Motor neuron (in vitro differentiated cells): Measurements from ENCODE around the gene ANKRD2. TPM values are rescaled to one million over a fixed set of nuclear protein-coding genes. Genes with fewer than 3 reads are reported as not detected.

Source experiments
- ATAC-seq, 8 experiments: fragments of 200-7000 bp; cut with Tn5 transposase; replicated peaks in 6 of 8; 2 replicates each; pipeline ENCODE4 v1.8.0; 2021; ENCODE audit warnings: mild to moderate bottlenecking in 8 of 8, moderate library complexity in 8 of 8
- H3K27ac ChIP-seq, 2 donors: fragments of 250-450 bp; sonication (Bioruptor Pico); 2 replicates each; pipeline ENCODE4 v1.9.0; 2021; ENCODE audit warnings: antibody characterized with exemption in 2 of 2, mild to moderate bottlenecking in 2 of 2, moderate library complexity in 1 of 2
- H3K4me1 ChIP-seq, 2 donors: fragments of 250-450 bp; sonication (Bioruptor Pico); replicated peaks in 1 of 2; 2 replicates each; pipeline ENCODE4 v1.6.1; 2021; ENCODE audit warnings: antibody characterized with exemption in 2 of 2, mild to moderate bottlenecking in 2 of 2, moderate library complexity in 1 of 2
- H3K4me3 ChIP-seq, 5 donors: fragments of 250-450 bp; sonication (Bioruptor Pico); 2 replicates each; pipeline ENCODE4 v1.9.0; 2021; ENCODE audit warnings: antibody characterized with exemption in 5 of 5, mild to moderate bottlenecking in 5 of 5, moderate library complexity in 4 of 5
- WGBS, 10 experiments: fragments of 450-650 bp; shearing (Covaris generic); methylation state at CpG; one replicate each; pipeline ENCODE4 v1.0.0; 2022; 5-methylcytosine and 5-hydroxymethylcytosine counted together
- in situ Hi-C, 9 experiments: fragments of 400-800 bp; cut with MboI; loops; one replicate each; pipeline ENCODE4 v1.15.0; 2021; ENCODE audit warnings: low sequenced_read_pairs in 9 of 9, low pct_unique_long_range_greater_than_20kb in 2 of 9; ENCODE audit not compliant: unreplicated experiment in 9 of 9
- total RNA-seq, 8 experiments: library from RNA; unstranded; fragments of 300-600 nt; gene quantifications; 2 replicates each; pipeline versions ENCODE4 v1.2.3 to v1.2.4, GENCODE V29; 2022

Gene ANKRD2
- total RNA-seq, 8 experiments from 2014 or later, result 0.21 TPM; not detected in 7

DNA sequence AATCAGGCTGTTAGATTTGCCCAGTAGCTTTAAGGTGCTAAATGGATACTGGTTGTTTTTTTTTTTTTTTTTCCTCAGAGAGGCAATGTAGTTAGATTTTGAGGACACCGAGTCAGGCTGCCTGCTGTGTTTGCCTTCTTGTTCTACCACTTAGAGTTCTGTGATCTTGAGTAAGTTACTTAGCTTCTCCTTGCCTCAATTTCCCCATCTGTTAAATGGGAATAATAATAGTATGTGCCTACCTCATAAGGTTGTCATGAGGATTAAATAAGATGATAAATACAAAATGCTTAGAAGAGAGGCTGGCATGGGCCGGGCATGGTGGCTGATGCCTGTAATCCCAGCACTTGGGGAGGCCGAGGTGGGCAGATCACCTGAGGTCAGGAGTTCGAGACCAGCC lies 46.2 kb downstream of the ANKRD2 start:
- Histone ChIP-seq H3K27ac (no peak overlapping the region), H3K4me1 (no peaks in the 10 kb centered on the region), H3K4me3 (no peak overlapping the region)
- no peak for ATAC-seq
- WGBS, 10 experiments, result 0 to 100% (median 100%) methylated on average over 1 to 3 of the region's 4 CpGs; no CpG with 5 or more reads in 5 of the 10 experiments
- in situ Hi-C loops, result no loop called here

- in situ Hi-C loops, result no loop called here
- H3K27ac ChIP-seq, result no peak overlapping the region
- H3K4me3 ChIP-seq, result no peak overlapping the region
- 67 to 100% (median 89%) methylated on average over 1 of the region's 1 CpG; no CpG with 5 or more reads in 7 of the 10 experiments for WGBS, 10 experiments
- no peaks in the 10 kb centered on the region for H3K4me1 ChIP-seq
- no peak for ATAC-seq
These were observed 50.7 kb downstream of the ANKRD2 start for GRCh38 chr10:97623277-97623676.

GRCh38 chr10:97627731-97628130 lies 55.2 kb downstream of the ANKRD2 start:
- 67 to 100% (median 95%) methylated on average over 1 to 4 of the region's 4 CpGs; no CpG with 5 or more reads in 3 of the 10 experiments for WGBS, 10 experiments
- Histone ChIP-seq H3K4me1 (peaks cover 0 to 4% of the 10 kb centered on the region in 2 donors), H3K27ac (no peak overlapping the region), H3K4me3 (no peak overlapping the region)
- in situ Hi-C loops, result no loop called here
- ATAC-seq, result no peak

- Histone ChIP-seq H3K27ac (no peak overlapping the region), H3K4me1 (peaks cover 0 to 4% of the 10 kb centered on the region in 2 donors), H3K4me3 (no peak overlapping the region)
- in situ Hi-C loops, result no loop called here
- WGBS, 10 experiments, result 75 to 100% (median 92%) methylated on average over 1 to 3 of the region's 3 CpGs
- ATAC-seq, result no peak
These were observed 55.6 kb downstream of the ANKRD2 start for GRCh38 chr10:97628228-97628627.

- no peak overlapping the region for H3K27ac ChIP-seq
- in situ Hi-C loops, result no loop called here
- 83 to 100% (median 100%) methylated on average over 1 to 4 of the region's 5 CpGs; no CpG with 5 or more reads in 2 of the 10 experiments for WGBS, 10 experiments
- ATAC-seq, result no peak
- H3K4me1 ChIP-seq, result peaks cover 6 to 7% of the 10 kb centered on the region in 2 donors
- H3K4me3 ChIP-seq, result no peak overlapping the region
These were observed 56.7 kb downstream of the ANKRD2 start for GRCh38 chr10:97629289-97629688.

- Histone ChIP-seq H3K4me1 (peaks cover 6 to 7% of the 10 kb centered on the region in 2 donors), H3K27ac (no peak overlapping the region), H3K4me3 (no peak overlapping the region)
- ATAC-seq, result no peak
- in situ Hi-C loops, result no loop called here
These were observed 58.5 kb downstream of the ANKRD2 start for GRCh38 chr10:97631098-97631497.

GRCh38 chr10:97632949-97633884 lies 60.6 kb downstream of the ANKRD2 start, which contains the start of gene MORN4:
TSS of gene MORN4 (minus strand) at chr10:97633500. CDS start at chr10:97619653, 13,847 bp downstream.
- Histone ChIP-seq H3K4me3 (peak within 1 kb of the TSS; percentile 53 to 85 (median 76)), H3K27ac (peak within 1 kb of the TSS; percentile 82 to 92), H3K4me1 (peaks cover 6 to 7% of the 10 kb centered on the region in 2 donors)
- ATAC-seq, result peak; percentile 97 to 99 (median 98)
- in situ Hi-C loops, result no loop called here
- 0 to 60% (median 2%) methylated on average over 1 to 29 of the region's 62 CpGs; no CpG with 5 or more reads in 3 of the 10 experiments for WGBS, 10 experiments

Other genes with a start within 250 kb of the ANKRD2 start
- 10 to 100 TPM in 6 of 8 experiments, 1 to 10 TPM in 2; 6.4 to 14.9 (median 12.7) TPM for gene FRAT2, start 238.1 kb upstream of the ANKRD2 start, total RNA-seq
- 10 to 100 TPM; 20.8 to 65.6 (median 40.2) TPM for gene RRP12, start 171.4 kb upstream of the ANKRD2 start, total RNA-seq
- gene PGAM1, start 146.6 kb upstream of the ANKRD2 start, total RNA-seq, result 100 to 1,000 TPM; 242 to 525 (median 430) TPM
- 10 to 100 TPM; 42.1 to 76.2 (median 56.9) TPM for gene EXOSC1, start 126.8 kb upstream of the ANKRD2 start, total RNA-seq
- gene ZDHHC16, start 126.6 kb upstream of the ANKRD2 start, total RNA-seq, result 10 to 100 TPM; 11.8 to 48.3 (median 25.7) TPM
- gene MMS19, start 74.4 kb upstream of the ANKRD2 start, total RNA-seq, result 10 to 100 TPM; 42.8 to 77.5 (median 56.4) TPM
- 10 to 100 TPM in 3 of 8 experiments, 1 to 10 TPM in 5; 2.9 to 16.7 (median 6.9) TPM for gene UBTD1, start 73.9 kb upstream of the ANKRD2 start, total RNA-seq
- gene HOGA1, start 11.6 kb downstream of the ANKRD2 start, total RNA-seq, result 10 to 100 TPM in 1 of 8 experiments, 1 to 10 TPM in 4, under 1 TPM in 3; 0.27 to 11.5 (median 1.7) TPM
- 1 to 10 TPM in 1 of 8 experiments, under 1 TPM in 4, not detected in 3; 0.17 to 2.6 (median 0.31) TPM for gene C10orf62, start 16.9 kb downstream of the ANKRD2 start, total RNA-seq
- gene MORN4, start 60.7 kb downstream of the ANKRD2 start, total RNA-seq, result 10 to 100 TPM in 5 of 8 experiments, 1 to 10 TPM in 3; 5.1 to 54.0 (median 27.5) TPM
- 10 to 100 TPM; 10.1 to 46.8 (median 18.4) TPM for gene PI4K2A, start 67.9 kb downstream of the ANKRD2 start, total RNA-seq
- 10 to 100 TPM in 3 of 8 experiments, 1 to 10 TPM in 5; 2.1 to 23.9 (median 7.1) TPM for gene AVPI1, start 114.5 kb downstream of the ANKRD2 start, total RNA-seq
- gene MARVELD1, start 141.0 kb downstream of the ANKRD2 start, total RNA-seq, result 10 to 100 TPM in 4 of 8 experiments, 1 to 10 TPM in 4; 2.0 to 37.7 (median 8.2) TPM
- 10 to 100 TPM; 21.7 to 45.9 (median 31.1) TPM for gene ZFYVE27, start 164.3 kb downstream of the ANKRD2 start, total RNA-seq
- under 1 TPM in 7 of 8 experiments, not detected in 1; 0.17 to 0.98 (median 0.60) TPM for gene SFRP5, start 199.2 kb downstream of the ANKRD2 start, total RNA-seq